Subcutaneous adipose tissue (tissue), 4 donors: ENCODE data around the gene RELB. TPM values are rescaled to one million over a fixed set of nuclear protein-coding genes. Genes with fewer than 3 reads are reported as not detected.

Experiments
- total RNA-seq, 4 donors: library from RNA; depleted of rRNA; stranded (reverse); fragments of >200 nt; gene quantifications; one replicate each; pipeline ENCODE4 v1.1.0, GENCODE V29; 2016
- TF ChIP-seq, protein P1 (sequence below): fragments of 450-650 bp; IDR thresholded peaks from one replicate; pipeline ENCODE4 v1.5.1; 2016; ENCODE audit warnings: low read depth, mild to moderate bottlenecking, control low read depth, antibody characterized with exemption, moderate library complexity

The RELB gene
- total RNA-seq, 4 donors from 2014 or later: 0.49 to 9.4 (median 5.8) TPM

DNA sequence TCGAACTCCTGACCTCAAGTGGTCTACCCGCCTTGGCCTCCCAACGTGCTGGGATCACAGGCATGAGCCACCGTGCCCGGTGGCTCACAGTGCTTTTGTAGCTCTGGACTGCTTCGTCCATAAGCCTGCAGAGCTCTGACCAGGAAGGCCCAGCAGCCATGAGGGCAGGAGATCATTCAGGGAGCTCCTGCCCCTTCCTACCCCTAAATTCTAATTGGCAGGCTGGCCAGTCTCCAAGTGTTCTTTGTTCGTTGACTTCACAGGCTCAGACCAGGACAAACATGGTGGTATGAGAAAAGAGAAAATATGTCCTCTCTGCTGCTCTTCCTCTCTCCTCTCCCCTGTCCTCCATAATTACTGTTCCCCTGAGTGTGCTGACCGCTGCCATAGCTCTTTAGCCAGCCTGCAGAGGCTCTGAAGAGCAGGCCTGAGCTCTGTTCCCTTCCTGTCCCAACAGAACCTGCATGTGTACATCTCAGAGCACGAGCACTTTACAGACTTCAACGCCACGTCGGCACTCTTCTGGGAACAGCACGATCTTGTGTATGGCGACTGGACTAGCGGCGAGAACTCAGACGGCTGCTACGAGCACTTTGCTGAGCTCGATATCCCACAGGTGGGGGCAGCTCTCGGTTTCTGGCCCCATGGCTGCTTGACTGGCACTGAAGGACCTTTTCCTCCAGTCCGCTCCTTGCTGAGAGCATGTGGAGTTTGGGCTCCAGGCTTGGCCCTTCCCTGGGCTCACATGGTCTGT lies 27.1 kb upstream of the RELB start:
- TF ChIP-seq, protein P1, sequence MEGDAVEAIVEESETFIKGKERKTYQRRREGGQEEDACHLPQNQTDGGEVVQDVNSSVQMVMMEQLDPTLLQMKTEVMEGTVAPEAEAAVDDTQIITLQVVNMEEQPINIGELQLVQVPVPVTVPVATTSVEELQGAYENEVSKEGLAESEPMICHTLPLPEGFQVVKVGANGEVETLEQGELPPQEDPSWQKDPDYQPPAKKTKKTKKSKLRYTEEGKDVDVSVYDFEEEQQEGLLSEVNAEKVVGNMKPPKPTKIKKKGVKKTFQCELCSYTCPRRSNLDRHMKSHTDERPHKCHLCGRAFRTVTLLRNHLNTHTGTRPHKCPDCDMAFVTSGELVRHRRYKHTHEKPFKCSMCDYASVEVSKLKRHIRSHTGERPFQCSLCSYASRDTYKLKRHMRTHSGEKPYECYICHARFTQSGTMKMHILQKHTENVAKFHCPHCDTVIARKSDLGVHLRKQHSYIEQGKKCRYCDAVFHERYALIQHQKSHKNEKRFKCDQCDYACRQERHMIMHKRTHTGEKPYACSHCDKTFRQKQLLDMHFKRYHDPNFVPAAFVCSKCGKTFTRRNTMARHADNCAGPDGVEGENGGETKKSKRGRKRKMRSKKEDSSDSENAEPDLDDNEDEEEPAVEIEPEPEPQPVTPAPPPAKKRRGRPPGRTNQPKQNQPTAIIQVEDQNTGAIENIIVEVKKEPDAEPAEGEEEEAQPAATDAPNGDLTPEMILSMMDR: no peak

DNA sequence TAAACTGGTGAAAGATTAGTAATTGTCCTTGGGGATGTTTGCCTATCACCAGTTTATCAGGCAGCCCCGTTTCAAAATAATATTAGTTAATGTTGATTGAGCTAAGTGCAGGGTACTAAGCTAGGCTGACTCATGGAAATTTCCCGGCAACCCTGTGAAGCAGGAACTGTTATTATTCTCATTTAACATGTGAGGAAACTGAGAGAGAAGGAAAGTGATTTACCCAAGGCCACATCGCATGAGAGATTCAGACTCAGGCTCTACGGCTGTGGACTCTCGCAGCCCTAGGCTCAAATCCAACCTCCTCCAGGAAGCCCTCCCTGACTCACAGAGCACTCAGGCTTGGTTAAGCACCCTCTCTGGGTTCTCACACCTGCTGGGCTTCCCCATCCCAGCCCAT lies 26.4 kb upstream of the RELB start:
- TF ChIP-seq, protein P1: no peak

DNA sequence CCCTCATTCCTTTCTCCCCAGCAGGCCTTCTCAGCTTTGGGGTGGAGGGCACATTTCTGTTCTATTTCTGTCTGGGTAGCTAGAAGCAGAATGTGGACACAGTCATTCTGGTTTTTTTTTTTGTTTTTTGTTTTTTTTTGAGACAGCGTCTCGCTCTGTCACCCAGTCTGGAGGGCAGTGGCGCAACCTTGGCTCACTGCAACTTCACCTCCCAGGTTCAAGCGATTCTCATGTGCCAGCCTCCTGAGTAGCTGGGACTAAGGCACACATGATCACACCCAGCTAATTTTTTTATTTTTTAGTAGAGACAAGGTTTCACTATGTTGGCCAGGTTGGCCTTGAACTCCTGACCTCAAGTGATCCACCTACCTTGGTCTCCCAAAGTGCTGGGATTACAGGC lies 25.8 kb upstream of the RELB start:
- TF ChIP-seq, protein P1: no peak

DNA sequence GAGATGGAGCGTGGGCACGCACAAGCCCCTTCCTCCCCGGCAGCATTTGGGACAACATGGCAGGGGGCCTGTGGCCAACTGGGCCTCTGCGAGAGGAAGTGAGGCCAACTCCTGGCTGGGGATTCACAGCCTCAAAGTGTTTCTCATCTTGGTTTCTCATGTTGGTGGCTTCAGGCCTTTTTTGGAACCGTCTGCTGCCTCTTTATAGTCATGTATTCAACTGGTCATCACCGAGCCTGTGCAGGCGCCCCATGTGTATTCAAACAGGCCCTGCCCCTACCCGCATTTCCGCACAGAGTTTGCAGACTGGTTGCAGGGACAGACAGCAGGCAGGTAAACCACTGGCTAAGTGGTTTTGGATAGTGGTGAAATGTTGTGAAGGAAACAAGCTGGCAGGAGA lies 17.3 kb upstream of the RELB start:
- TF ChIP-seq, protein P1: no peak

DNA sequence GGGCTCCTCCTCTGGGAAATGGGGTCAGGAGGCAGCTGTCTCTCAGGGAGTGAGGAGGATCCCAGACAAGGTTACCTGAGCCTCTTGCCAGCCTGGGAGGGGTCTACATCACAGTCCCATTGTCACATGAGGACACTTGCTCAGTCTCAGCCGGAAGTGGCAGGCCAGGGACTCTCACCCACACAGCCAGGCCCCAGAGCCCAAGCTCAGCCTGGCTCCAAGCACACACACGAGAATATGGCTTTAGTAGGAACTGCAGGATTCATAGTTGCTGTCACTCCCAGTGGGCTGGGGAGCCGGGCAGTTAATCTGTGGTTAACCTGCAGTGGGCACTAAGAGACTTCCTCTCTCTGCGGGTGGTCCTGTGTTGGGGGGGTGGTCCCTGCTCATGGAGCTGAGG lies 15.8 kb upstream of the RELB start:
- TF ChIP-seq, protein P1: no peak

DNA sequence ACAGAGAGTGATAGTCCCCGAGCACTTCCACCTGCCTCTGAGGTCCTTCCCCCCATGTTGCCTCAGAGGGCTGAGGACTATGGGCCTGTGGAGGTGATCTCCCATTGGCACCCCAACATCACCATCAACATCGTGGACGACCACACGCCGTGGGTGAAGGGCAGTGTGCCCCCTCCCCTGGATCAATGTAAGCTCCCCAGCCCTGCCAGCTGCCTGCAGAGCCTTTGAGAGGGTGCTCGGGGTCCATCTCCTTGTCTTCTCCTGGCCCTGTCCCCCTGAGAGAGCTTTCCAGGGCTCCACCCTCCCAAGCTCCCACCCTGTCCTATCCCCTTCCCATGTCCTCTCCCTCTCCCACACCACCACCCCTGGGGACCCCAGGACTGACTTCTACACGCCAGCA lies 14.9 kb upstream of the RELB start:
- TF ChIP-seq, protein P1: no peak

DNA sequence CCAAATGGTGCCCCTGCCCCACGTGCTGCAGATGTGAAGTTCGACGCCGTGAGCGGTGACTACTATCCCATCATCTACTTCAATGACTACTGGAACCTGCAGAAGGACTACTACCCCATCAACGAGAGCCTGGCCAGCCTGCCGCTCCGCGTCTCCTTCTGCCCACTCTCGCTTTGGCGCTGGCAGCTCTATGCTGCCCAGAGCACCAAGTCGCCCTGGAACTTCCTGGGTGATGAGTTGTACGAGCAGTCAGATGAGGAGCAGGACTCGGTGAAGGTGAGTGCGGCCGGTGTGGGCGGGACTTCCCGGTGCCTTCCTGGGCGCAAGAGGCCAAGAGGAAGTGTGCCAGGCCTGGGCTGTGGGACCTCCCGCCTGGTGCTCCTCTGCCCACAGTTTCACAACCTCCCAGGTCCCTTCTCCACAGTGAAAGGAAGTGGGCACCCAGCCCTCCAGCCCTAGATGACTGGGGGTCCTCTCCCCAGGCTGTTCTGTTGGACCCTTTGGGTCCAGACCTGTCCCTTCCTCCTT lies 14.1 kb upstream of the RELB start:
- TF ChIP-seq, protein P1: no peak
